Testis (tissue), 3 donors: Measurements from ENCODE around the gene KIAA1671. TPM values are rescaled to one million over a fixed set of nuclear protein-coding genes. Genes with fewer than 3 reads are reported as not detected.

Experiments
- DNase-seq: peaks from one replicate; pipeline ENCODE4 v3.0.0-alpha.2; 2019
- H3K27ac ChIP-seq, 2 donors: fragments of 200-600 bp; sonication (generic); one replicate each; pipeline ENCODE4 v1.5.1; 2019
- H3K27me3 ChIP-seq: fragments of 200-600 bp; sonication (generic); one replicate; pipeline ENCODE4 v1.5.1; 2019
- H3K36me3 ChIP-seq: fragments of 200-600 bp; sonication (generic); one replicate; pipeline ENCODE4 v1.5.1; 2017; ENCODE audit warnings: low read depth; ENCODE audit errors: missing control alignments
- H3K4me1 ChIP-seq: fragments of 200-600 bp; sonication (generic); one replicate; pipeline ENCODE4 v1.5.1; 2019
- H3K4me3 ChIP-seq, 2 donors: fragments of 200-600 bp; sonication (generic); one replicate each; pipeline ENCODE4 v1.5.1; 2017 to 2019
- H3K9me3 ChIP-seq: fragments of 200-600 bp; sonication (generic); one replicate; pipeline ENCODE4 v1.5.1; 2017
- CTCF ChIP-seq, 3 experiments: fragments of 450-650 bp in 2 of 3; fragments of 200-600 bp in 1 of 3; sonication (generic) in 1 of 3; IDR thresholded peaks; one replicate each; pipeline ENCODE4 v1.5.1; 2016 to 2019; ENCODE audit warnings: antibody characterized with exemption in 3 of 3, mild to moderate bottlenecking in 2 of 3, moderate library complexity in 1 of 3
- POLR2A ChIP-seq: fragments of 450-650 bp; IDR thresholded peaks from one replicate; pipeline ENCODE4 v1.6.1; 2017; ENCODE audit warnings: antibody characterized with exemption, mild to moderate bottlenecking, moderate library complexity
- WGBS, 2 donors: methylation state at CpG; one replicate each; pipeline ENCODE4 v1.1.5; 2018; 5-methylcytosine and 5-hydroxymethylcytosine counted together
- intact Hi-C: fragments of 100-400 bp; cut with DNase I; formaldehyde crosslinking; loops from one replicate; pipeline ENCODE4 v1.15.1; 2023; ENCODE audit warnings: low total_unique reads
- polyA plus RNA-seq: library from polyadenylated mRNA; stranded (reverse); fragments of 350-450 nt; fragmentation: Illumina TruSeq; extraction: RNeasy Lipid Tissue Mini Kit (QIAGEN cat#74804); gene quantifications from one replicate; pipeline ENCODE4 v1.2.3, GENCODE V29; 2014; ENCODE audit warnings: low read depth, low replicate concordance; ENCODE audit not compliant: insufficient read depth
- total RNA-seq, 2 donors: library from RNA; depleted of rRNA; stranded (reverse); fragments of >200 nt; gene quantifications; one replicate each; pipeline ENCODE4 v1.2.3, GENCODE V29; 2016

KIAA1671 gene
- total and polyA plus RNA-seq, 3 donors from 2014 or later, result 16.8 to 28.6 (median 24.4) TPM

GRCh38 chr22:25182131-25183110 is 229.9 kb downstream of the KIAA1671 start:
- no peak for DNase-seq
- no peaks in the 10 kb centered on the region for H3K36me3 ChIP-seq
- intact Hi-C loops, result no loop called here
- WGBS, 2 donors, result 81 to 83% methylated on average over 10 of the region's 10 CpGs
- TF ChIP-seq POLR2A (no peak), CTCF (IDR thresholded peaks at IDR 0.05) (no peak)
- no peaks in the 10 kb centered on the region for H3K27me3 ChIP-seq
- no peak overlapping the region for H3K4me3 ChIP-seq
- H3K9me3 ChIP-seq, result no peaks in the 10 kb centered on the region
- no peak overlapping the region for H3K27ac ChIP-seq
- no peaks in the 10 kb centered on the region for H3K4me1 ChIP-seq

- WGBS, 2 donors, result 86 to 96% methylated on average over 11 to 12 of the region's 12 CpGs
- H3K9me3 ChIP-seq, result no peaks in the 10 kb centered on the region
- H3K36me3 ChIP-seq, result no peaks in the 10 kb centered on the region
- TF ChIP-seq POLR2A (no peak), CTCF (IDR thresholded peaks at IDR 0.05) (no peak)
- H3K4me3 ChIP-seq, result no peak overlapping the region
- intact Hi-C loops, result no loop called here
- no peaks in the 10 kb centered on the region for H3K27me3 ChIP-seq
- no peaks in the 10 kb centered on the region for H3K4me1 ChIP-seq
- no peak overlapping the region for H3K27ac ChIP-seq
- no peak for DNase-seq
Observed at GRCh38 chr22:25183949-25184619, 231.6 kb downstream of the KIAA1671 start.

- no peaks in the 10 kb centered on the region for H3K27me3 ChIP-seq
- TF ChIP-seq CTCF (IDR thresholded peaks at IDR 0.05), result no peak
- TF ChIP-seq POLR2A, result no peak
- no peak for DNase-seq
- intact Hi-C loops, result no loop called here
- WGBS, 2 donors, result 94 to 98% methylated on average over 3 of the region's 3 CpGs
- H3K36me3 ChIP-seq, result no peaks in the 10 kb centered on the region
- no peaks in the 10 kb centered on the region for H3K9me3 ChIP-seq
- no peak overlapping the region for H3K27ac ChIP-seq
- no peak overlapping the region for H3K4me3 ChIP-seq
- H3K4me1 ChIP-seq, result no peaks in the 10 kb centered on the region
Observed at GRCh38 chr22:25186140-25186539, 233.6 kb downstream of the KIAA1671 start.

- no peaks in the 10 kb centered on the region for H3K36me3 ChIP-seq
- intact Hi-C loops, result no loop called here
Observed at GRCh38 chr22:25187469-25187868, 235.0 kb downstream of the KIAA1671 start.

GRCh38 chr22:25192406-25192805 is 239.9 kb downstream of the KIAA1671 start:
- WGBS, 2 donors, result 82 to 90% methylated on average over 11 to 12 of the region's 12 CpGs

More at GRCh38 chr22:25187469-25187868, 235.0 kb downstream of the KIAA1671 start:
- no peak overlapping the region for H3K4me3 ChIP-seq
- 81 to 85% methylated on average over 6 of the region's 6 CpGs for WGBS, 2 donors
- no peak for TF ChIP-seq POLR2A
- H3K4me1 ChIP-seq, result no peaks in the 10 kb centered on the region
- no peak for DNase-seq
- no peaks in the 10 kb centered on the region for H3K27me3 ChIP-seq
- H3K9me3 ChIP-seq, result no peaks in the 10 kb centered on the region
- H3K27ac ChIP-seq, result no peak overlapping the region

More at GRCh38 chr22:25192406-25192805, 239.9 kb downstream of the KIAA1671 start:
- H3K27ac ChIP-seq, result no peak overlapping the region
- H3K36me3 ChIP-seq, result no peaks in the 10 kb centered on the region
- H3K4me3 ChIP-seq, result no peak overlapping the region
- no peak for DNase-seq
- no peak for TF ChIP-seq CTCF (IDR thresholded peaks at IDR 0.05)
- no peak for TF ChIP-seq POLR2A
- intact Hi-C loops, result no loop called here
- H3K9me3 ChIP-seq, result no peaks in the 10 kb centered on the region
- H3K27me3 ChIP-seq, result no peaks in the 10 kb centered on the region
- H3K4me1 ChIP-seq, result no peaks in the 10 kb centered on the region
